Stimulated activated naive CD4-positive, alpha-beta T cell (primary cell): ENCODE measurements around the gene BPTF.
"Not testable (repeated sequence)": the region's sequence is repeated elsewhere in the genome, so short reads cannot be mapped to it uniquely, and the experiment has no call there.

Experiments used
- DNase-seq, 6 experiments: peaks; one replicate each; lab custom pipeline; 2025; lab: John Stamatoyannopoulos, UW

BPTF gene

GRCh38 chr17:67833134-67833533, 7.8 kb downstream of the BPTF start:
- DNase-seq = no peak

- no peak for DNase-seq
These were observed 8.8 kb downstream of the BPTF start for GRCh38 chr17:67833946-67834631.

- DNase-seq = no peak
These were observed 9.3 kb downstream of the BPTF start for GRCh38 chr17:67834634-67835033.

GRCh38 chr17:67836205-67836987, 11.1 kb downstream of the BPTF start:
- DNase-seq = no peak

GRCh38 chr17:67837965-67838364, 12.7 kb downstream of the BPTF start:
- no peak for DNase-seq

- no peak for DNase-seq
These were observed 13.2 kb downstream of the BPTF start for GRCh38 chr17:67838538-67838937.

GRCh38 chr17:67841992-67842391, 16.7 kb downstream of the BPTF start:
- DNase-seq = no peak

GRCh38 chr17:67842648-67843047, 17.3 kb downstream of the BPTF start:
- no peak for DNase-seq

GRCh38 chr17:67845374-67845773, 20.1 kb downstream of the BPTF start:
- no peak for DNase-seq

- not testable (repeated sequence) for DNase-seq
These were observed 22.9 kb downstream of the BPTF start for GRCh38 chr17:67848189-67848588.

GRCh38 chr17:67848846-67849245, 23.5 kb downstream of the BPTF start:
- not testable (repeated sequence) for DNase-seq

GRCh38 chr17:67850991-67851631, 25.8 kb downstream of the BPTF start:
- no peak for DNase-seq

- DNase-seq = no peak
These were observed 28.4 kb downstream of the BPTF start for GRCh38 chr17:67853703-67854102.

GRCh38 chr17:67854378-67854777, 29.1 kb downstream of the BPTF start:
- DNase-seq = no peak

- no peak for DNase-seq
These were observed 30.4 kb downstream of the BPTF start for GRCh38 chr17:67855504-67856324.

GRCh38 chr17:67856402-67856801, 31.1 kb downstream of the BPTF start:
- DNase-seq = not testable (repeated sequence)

GRCh38 chr17:67862614-67863217, 37.4 kb downstream of the BPTF start:
- no peak for DNase-seq

GRCh38 chr17:67863624-67864247, 38.4 kb downstream of the BPTF start:
- DNase-seq = no peak

GRCh38 chr17:67865438-67865837, 40.1 kb downstream of the BPTF start:
- no peak for DNase-seq

- no peak for DNase-seq
These were observed 42.3 kb downstream of the BPTF start for GRCh38 chr17:67867591-67867990.

- DNase-seq = no peak
These were observed 42.9 kb downstream of the BPTF start for GRCh38 chr17:67868176-67868575.
